Measurements from ENCODE around the gene ZNF652.
A peak's percentile ranks its signal among the peaks of the same experiment; 100 is the strongest.
"Not testable (repeated sequence)": the region's sequence is repeated elsewhere in the genome, so short reads cannot be mapped to it uniquely, and the experiment has no call there.

Gene ZNF652

GRCh38 chr17:49361902-49362722, at the start of gene ZNF652:
Gene ZNF652, minus strand, starts transcription at chr17:49362250. Its CDS starts 44,525 bp downstream, at chr17:49317725.
- DNase-seq: peak; percentile 97

- DNase-seq: no peak
Measured at GRCh38 chr17:49409066-49409465, 47.0 kb upstream of the ZNF652 start.

GRCh38 chr17:49407981-49408501, 46.0 kb upstream of the ZNF652 start:
- DNase-seq: peak; percentile 41

GRCh38 chr17:49407086-49407485, 45.0 kb upstream of the ZNF652 start:
- no peak for DNase-seq

GRCh38 chr17:49406421-49407061, 44.5 kb upstream of the ZNF652 start:
- no peak for DNase-seq

GRCh38 chr17:49404906-49405305, 42.9 kb upstream of the ZNF652 start:
- DNase-seq: no peak

GRCh38 chr17:49404361-49404760, 42.3 kb upstream of the ZNF652 start:
- DNase-seq: no peak

- DNase-seq: no peak
Measured at GRCh38 chr17:49403514-49404289, 41.7 kb upstream of the ZNF652 start.

GRCh38 chr17:49402706-49403105, 40.7 kb upstream of the ZNF652 start:
- DNase-seq: no peak

- DNase-seq: no peak
Measured at GRCh38 chr17:49401971-49402611, 40.0 kb upstream of the ZNF652 start.

GRCh38 chr17:49399995-49400394, 37.9 kb upstream of the ZNF652 start:
- DNase-seq: no peak

GRCh38 chr17:49397586-49397985, 35.5 kb upstream of the ZNF652 start:
- DNase-seq: no peak

GRCh38 chr17:49393491-49394255, 31.6 kb upstream of the ZNF652 start:
- no peak for DNase-seq

GRCh38 chr17:49390548-49391324, 28.7 kb upstream of the ZNF652 start:
- no peak for DNase-seq

GRCh38 chr17:49389514-49390347, 27.7 kb upstream of the ZNF652 start:
- not testable (repeated sequence) for DNase-seq

GRCh38 chr17:49388692-49389513, 26.9 kb upstream of the ZNF652 start:
- no peak for DNase-seq

- no peak for DNase-seq
Measured at GRCh38 chr17:49388290-49388640, 26.2 kb upstream of the ZNF652 start.

GRCh38 chr17:49387498-49388289, 25.6 kb upstream of the ZNF652 start:
- DNase-seq: no peak

- DNase-seq: no peak
Measured at GRCh38 chr17:49386373-49386772, 24.3 kb upstream of the ZNF652 start.
